HG03066 (cell line): ENCODE measurements around the gene CPM.
"Not testable (repeated sequence)": the region's sequence is repeated elsewhere in the genome, so short reads cannot be mapped to it uniquely, and the experiment has no call there.

ENCODE experiments used
- ATAC-seq: cut with Tn5 transposase; IDR thresholded peaks from one replicate; pipeline ENCODE4 v1.9.1; 2021; ENCODE audit warnings: low read depth; ENCODE audit not compliant: unreplicated experiment

Gene CPM

DNA sequence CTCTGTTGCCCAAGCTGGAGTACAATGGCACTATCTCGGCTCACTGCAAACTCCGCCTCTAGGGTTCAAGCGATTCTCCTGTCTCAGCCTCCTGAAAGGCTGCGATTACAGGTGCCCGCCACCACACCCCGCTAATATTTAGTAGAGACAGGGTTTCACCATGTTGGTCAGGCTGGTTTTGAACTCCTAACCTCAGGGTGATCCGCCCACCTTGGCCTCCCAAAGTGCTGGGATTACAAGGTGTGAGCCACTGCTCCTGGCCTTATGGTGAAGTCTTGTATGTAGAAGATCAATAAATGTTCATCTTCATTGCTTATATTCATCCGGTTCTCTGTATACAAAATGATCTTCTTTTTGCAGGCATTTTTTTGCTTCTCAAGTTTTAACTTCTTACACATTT lies 77.2 kb downstream of the CPM start:
- ATAC-seq: no peak

GRCh38 chr12:68855111-68855510 lies 77.9 kb downstream of the CPM start:
- no peak for ATAC-seq

GRCh38 chr12:68854554-68854953 lies 78.4 kb downstream of the CPM start:
- no peak for ATAC-seq

DNA sequence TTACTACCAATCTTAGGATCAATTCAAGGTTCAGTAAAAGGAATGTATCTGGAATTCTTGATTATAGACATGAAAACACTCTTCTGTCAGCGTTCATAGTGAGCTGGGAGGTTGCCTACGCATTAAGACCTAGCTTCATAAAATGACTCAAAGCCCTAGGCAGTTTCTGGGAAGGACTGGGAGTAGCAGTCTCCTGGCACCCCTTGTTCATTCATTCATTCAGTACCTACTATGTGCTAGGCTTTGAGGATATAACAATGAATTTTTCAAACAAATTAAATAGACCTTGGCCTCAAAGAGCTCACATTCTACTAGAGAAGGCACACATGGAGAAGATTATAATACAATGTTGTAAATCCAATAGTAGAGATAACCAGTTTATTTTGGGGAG lies 78.9 kb downstream of the CPM start:
- no peak for ATAC-seq

DNA sequence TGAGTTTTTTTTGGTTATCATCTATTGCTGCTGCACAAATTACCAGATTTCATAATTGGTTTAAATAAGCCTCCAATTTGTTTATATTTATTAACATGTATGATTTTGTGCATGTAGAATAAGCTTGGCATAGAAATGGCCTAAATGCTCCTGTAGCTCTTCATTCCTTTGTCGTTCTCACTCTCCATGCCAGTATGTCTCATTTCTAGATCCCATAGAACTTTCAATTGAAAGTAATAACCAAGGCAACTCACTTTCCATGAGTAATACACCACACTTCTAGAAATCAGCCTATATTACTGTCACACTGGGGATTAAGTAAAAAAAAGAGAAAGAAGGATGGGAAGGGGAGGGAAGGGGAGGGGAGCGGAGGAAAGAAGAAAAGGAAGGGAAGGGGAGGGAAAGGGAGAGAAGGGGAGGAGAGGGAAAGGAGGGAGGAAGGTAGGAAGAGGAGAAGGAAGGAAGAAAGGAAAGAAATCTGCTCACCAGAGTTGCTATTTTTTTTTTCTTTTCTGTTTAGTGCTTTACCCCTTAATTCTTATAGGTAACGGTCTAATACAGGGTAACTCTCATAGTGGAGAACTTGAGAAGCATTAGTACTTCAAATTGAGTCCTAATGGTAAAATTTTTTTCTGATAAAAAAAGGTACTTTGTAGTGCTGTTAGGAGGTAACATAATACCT lies 79.4 kb downstream of the CPM start:
- ATAC-seq: no peak

DNA sequence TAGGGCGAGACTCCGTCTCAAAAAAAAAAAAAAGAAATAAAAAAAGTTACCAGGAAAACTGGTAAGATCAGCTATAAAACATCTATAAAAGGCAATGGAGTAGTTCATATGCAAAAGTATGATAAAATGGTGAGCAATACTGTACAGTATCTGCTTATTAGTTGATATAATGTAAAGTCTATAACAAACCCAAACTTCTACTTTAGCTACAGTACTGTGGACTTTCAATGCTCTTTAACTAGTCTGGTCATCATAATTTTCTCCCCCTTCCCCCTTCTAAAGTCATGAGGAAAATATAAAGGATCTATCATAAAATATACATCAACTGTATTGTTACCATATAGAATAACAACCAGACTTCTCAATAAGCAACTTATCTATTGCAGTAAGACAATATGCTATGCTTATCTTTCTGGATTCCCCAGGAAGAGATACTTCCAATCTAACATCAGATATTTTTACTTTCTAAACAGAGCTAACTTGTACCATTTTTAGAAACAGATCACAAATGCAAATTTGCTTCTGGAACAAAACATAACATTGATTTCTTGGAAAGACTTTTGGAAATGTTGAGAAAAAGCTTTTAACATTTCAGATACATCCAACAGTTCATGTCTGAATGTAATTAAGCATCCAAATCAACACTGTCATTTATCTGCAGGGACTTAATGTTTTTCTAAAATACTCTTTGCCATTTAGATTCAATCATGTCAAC lies 81.2 kb downstream of the CPM start:
- ATAC-seq: no peak

GRCh38 chr12:68850390-68850789 lies 82.6 kb downstream of the CPM start:
- no peak for ATAC-seq

- ATAC-seq: no peak
Observed at GRCh38 chr12:68846811-68847210, 86.2 kb downstream of the CPM start.

DNA sequence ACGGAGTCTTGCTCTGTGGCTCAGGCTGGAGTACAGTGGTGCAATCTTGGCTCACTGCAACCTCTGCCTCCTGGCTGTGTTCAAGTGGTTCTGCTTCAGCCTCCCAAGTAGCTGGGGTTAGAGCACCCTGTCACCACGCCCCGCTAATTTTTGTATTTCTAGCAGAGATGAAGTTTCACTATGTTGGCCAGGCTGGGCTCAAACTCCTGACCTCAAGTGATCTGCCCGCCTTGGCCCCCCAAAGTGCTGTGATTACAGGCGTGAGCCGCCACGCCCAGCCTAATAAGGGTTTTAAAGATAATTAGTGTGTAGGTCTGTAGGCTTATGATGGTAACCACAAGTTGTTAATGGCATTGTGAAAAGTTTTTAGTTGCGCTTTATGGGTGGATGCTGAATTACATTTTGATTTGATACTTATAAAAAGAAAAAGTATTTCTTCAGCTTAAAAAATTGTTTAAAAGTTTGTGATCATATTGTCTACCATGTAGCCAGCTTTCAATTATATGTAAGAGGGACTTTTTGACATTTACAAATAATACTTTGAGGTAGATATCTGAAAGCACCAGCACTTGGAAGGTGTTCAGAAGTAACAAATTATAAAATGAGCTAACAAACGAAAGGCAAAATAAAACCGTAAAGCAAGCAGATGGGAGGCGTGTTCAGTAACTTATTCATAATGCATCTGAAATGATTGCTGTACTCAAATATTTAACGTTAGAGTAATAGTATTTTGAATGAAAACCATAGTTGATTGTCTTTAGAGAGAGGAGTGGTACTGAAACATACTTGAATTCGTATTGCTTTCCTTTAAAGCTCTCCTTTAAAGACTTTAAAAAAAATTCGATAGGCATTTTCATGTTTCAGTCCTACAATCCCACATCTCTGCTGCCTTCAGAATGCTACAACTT lies 87.9 kb downstream of the CPM start:
- no peak for ATAC-seq

DNA sequence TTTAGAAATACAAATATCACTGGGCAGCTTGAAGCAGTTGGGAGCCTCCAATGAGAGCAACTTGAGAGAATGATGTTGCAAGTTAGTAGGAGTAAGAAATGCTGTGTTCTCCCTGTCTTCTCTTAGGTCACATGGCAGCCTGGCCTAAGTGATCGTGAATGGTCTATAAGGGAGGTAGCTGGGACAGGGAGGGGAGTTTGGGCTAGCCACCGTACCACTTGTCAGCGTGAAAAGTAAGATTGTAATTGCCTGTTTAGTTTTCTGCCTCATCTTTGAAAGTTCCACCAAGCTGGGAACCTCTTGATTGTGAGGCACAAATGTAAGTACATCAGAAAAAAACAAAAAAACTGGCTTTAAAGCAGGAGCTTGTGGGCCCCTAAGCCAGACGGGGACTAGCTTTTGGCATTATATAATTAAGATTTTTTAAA lies 88.6 kb downstream of the CPM start:
- no peak for ATAC-seq

DNA sequence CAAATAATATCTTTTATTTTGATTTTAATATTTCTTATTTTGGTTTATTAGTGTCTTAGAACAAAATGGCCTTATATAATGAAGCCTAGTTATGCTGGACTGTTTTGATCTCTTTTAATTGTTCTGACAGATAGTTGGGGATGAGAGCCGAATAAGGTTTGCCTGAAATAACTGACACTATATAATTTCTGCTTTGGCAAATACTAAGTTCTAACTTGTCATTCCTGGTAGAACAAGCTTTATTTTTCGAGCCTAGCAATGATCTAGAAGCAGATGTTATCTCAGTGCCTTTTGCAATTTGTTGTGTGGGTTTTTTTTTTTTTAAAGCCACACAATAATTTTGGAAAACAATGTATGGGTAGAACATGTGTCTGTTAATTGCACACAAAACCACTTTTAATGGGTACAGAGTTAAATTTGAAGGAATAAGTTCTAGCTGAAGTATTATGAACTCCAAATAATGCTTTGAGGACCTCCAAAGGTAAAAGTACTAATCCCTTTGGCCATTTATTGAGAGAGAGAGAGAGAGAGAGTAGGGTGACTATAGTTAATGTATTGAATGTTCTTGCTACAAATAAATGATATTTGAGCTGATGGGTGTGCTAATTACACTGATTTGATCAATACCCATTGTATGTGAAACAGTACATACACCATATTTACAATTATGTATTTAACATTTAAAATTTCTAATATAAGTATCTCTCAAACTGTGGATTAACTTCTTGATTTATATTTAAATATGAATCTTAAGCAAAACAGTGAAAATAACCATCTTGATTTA lies 90.0 kb downstream of the CPM start:
- no peak for ATAC-seq

DNA sequence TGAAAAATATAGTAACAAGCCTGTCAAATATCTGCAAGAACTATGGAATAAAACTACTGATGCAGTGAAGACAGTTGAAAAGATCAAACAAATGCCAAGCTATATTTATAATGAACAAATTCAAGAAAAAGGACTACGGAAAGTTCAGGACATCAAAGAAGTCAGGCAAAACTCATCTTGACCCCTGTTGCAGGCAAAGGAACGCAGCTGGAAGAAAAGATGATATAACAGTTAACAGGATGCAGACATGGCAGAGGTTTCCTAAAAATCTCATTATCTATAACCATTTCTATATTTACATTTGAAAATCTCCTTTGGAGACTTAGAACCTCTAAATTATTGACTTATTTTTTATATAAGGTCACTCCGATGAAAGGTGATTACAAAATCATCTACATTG lies 90.8 kb downstream of the CPM start:
- no peak for ATAC-seq

- no peak for ATAC-seq
Observed at GRCh38 chr12:68841717-68842116, 91.3 kb downstream of the CPM start.

DNA sequence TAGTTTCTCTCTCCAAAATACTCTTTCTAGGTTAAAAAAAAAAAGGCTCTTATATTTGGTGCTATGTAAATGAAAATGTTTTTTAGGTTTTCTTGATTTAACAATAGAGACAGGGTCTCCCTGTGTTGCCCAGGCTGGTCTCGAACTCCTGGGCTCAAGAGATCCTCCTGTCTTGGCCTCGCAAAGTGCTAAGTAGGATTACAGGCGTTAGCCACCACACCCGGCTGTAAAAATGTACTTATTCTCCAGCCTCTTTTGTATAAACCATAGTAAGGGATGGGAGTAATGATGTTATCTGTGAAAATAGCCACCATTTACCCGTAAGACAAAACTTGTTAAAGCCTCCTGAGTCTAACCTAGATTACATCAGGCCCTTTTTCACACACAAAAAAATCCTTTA lies 91.8 kb downstream of the CPM start:
- ATAC-seq: not testable (repeated sequence)

DNA sequence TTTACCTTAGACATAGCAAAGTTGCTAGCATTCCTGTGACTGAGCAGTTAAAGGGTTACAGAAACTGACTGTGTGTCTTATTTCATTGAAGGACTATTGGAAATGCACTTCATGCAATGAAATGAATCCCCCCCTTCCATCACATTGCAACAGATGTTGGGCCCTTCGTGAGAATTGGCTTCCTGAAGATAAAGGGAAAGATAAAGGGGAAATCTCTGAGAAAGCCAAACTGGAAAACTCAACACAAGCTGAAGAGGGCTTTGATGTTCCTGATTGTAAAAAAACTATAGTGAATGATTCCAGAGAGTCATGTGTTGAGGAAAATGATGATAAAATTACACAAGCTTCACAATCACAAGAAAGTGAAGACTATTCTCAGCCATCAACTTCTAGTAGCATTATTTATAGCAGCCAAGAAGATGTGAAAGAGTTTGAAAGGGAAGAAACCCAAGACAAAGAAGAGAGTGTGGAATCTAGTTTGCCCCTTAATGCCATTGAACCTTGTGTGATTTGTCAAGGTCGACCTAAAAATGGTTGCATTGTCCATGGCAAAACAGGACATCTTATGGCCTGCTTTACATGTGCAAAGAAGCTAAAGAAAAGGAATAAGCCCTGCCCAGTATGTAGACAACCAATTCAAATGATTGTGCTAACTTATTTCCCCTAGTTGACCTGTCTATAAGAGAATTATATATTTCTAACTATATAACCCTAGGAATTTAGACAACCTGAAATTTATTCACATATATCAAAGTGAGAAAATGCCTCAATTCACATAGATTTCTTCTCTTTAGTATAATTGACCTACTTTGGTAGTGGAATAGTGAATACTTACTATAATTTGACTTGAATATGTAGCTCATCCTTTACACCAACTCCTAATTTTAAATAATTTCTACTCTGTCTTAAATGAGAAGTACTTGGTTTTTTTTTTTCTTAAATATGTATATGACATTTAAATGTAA lies 93.5 kb downstream of the CPM start:
- no peak for ATAC-seq

- no peak for ATAC-seq
Observed at GRCh38 chr12:68838046-68838886, 94.7 kb downstream of the CPM start.

GRCh38 chr12:68837215-68837614 lies 95.8 kb downstream of the CPM start:
- no peak for ATAC-seq

DNA sequence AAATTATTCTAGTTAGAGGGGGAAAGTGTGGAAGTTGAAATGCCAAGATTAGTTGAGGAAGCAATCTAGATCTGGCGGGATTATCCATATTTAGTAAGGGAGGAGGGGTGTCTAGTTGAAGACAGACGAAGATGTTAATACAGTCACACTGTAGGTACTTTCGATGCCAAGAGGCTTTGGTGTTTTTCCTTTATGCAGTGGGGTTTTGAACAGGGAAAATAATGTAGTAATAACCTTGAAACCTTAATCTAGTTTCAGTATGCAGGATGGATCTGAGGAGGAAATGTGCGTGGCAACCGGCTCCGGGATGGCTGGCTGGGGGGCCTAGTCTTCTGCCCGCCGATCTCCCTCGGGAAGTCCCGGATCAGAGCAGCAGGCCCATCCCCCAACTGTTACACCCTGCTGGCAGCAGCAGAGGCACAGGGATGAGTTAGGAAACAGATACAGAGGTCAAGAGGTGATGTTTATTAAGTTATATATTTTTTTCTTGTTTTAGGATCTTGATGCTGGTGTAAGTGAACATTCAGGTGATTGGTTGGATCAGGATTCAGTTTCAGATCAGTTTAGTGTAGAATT lies 97.5 kb downstream of the CPM start:
- ATAC-seq: no peak
